HG03442 (cell line): ENCODE measurements around the gene TSN.

Experiments used
- ATAC-seq: cut with Tn5 transposase; IDR thresholded peaks from one replicate; pipeline ENCODE4 v1.9.1; 2021; ENCODE audit warnings: mild to moderate bottlenecking, moderate library complexity; ENCODE audit not compliant: unreplicated experiment

The TSN gene

DNA sequence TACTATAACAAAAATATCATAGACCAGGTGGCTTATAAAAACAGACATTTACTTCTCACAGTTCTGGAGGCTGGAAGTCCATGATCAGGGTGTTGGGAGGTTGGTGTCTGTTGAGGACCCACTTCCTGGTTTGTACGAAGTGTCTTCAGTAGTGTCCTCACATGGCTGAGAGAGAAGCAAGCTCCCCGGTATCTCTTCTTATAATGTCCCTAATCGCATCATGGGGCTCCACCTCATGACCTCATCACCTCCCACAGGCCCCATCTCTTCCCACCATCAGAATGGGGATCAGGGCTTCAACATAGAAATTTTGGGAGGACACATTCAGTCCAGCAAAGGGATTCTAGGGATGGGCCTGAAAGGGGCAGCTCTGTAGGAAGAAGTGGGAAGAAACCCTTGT, 14.0 kb upstream of the TSN start:
- ATAC-seq: no peak

DNA sequence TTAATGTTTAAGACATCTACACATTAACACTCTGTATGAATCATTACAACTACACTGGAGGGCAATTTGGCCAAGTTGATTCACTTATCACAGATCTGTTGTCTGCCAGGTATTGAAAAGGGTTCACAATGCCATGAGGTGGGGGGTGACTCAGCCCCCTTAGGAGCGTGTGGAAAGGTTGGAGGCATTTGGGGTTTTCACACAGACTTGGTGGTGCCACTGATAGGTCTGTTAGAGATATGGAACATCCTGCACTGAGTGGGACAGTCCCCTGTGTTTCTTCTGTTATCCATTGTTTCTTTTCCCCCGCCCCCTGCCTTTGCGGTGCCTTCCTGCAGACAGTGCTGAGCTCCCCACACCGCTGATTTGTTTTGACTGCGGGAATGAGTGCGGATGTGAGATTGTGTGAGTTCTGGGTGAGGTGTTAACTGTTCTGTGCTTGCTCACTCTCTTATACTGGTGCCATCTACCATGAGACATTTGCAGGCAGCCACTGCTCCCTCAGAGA, 9.3 kb upstream of the TSN start:
- ATAC-seq: no peak

- no peak for ATAC-seq
Measured at GRCh38 chr2:121748202-121748601, 7.2 kb upstream of the TSN start.

DNA sequence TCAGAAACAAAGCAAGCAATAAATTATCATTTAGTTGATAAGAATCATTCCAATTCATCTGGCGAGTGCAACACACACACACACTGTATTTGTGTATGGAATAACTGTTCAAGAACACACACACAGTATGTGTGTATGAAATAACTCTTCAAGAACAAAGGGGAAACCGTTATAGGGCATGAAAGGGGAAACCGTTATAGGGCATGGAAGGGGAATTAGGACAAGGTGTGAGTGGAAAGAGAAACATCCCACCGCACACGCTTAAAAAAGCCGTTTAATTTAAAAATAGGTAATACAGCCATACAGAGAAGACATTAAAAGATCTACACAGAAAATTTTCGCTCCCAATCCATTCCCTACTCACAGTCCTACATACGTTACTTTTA, 607 bp upstream of the TSN start:
- no peak for ATAC-seq

GRCh38 chr2:121764681-121765228, 9.3 kb downstream of the TSN start:
- ATAC-seq: no peak

DNA sequence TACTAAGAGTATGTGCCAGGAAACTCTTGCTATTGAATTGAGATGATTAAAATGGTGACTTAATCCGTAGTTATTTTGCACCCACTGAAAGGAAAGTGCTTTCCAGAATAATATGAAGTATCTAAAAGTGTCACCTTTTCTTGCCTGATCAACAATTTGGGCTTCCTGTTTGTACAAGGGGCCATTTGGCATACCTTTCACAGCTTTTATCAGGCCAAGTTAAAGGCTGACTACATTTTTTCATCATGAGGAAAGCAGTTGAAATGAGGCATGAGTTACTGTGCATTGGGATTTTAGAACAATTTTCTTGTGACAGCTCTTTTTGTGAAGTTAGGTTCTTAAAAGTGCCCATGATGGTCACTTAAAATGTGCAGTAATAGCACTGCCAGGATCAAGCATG, 11.2 kb downstream of the TSN start:
- ATAC-seq: no peak

DNA sequence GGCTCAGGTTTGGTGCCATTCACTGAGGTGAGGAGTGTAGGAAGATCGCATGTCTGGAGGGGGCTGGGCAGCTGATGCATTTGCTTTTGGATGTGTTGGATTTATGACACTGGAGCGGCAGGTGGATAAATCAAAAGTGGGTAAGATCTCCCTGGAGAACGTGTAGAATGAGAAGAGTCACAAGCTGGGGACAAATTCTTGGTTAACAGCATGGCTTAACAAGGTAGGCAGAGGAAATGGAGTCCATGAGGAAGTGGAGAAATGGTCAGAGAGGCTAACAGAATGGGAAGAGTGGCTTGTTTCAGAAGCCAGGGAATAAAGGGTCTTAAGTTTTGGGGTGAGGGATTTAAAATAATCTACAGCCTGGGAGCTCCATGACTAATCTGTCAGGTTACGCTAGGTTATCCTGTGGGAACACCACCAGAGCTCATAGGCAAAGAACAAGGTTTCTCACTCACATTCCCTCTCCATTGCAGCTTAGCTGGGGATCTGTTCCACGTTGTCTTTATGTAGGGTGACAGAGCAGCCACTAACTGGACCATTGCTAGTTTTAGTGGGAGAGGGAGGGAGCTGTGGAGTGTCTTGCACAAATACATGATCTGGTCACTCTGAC, 12.8 kb downstream of the TSN start:
- no peak for ATAC-seq

DNA sequence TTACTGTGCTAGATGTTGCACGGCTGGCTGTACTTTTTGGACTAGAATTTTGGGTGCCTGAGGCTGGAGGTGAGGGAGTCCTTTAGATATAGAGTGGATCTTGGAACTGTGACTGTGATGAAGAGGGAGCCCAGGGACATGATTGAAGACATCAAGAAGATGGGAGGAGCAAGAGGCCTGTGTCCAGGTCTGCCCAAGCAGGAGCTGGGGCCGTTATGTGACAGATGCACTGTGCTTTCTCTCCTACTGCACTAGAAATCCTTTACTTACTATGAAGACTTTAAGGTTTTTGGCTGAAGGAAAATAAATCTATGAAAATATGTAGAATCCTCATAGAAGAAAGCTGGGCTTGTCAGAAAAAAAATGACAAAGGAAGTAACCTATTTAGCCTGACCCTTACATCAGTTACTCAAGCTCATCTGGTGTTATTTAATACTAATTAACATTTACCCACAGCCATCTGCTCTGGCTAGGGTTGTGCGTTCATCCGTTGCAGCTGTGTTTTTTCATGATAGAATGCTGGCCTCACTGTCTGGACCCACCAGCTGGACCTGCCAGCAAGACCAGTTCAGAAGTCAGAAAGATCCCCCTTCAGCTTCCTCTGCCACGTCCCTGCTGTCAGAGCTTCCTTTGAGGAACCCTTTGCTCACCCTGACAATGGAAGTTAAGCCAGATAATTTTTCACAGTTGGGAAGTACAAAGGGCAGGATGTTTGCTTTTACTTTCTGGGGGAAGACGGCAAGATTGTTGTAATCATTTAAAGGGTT, 16.7 kb downstream of the TSN start:
- no peak for ATAC-seq

GRCh38 chr2:121774235-121774634, 18.8 kb downstream of the TSN start:
- ATAC-seq: no peak

- no peak for ATAC-seq
Measured at GRCh38 chr2:121776361-121776760, 20.9 kb downstream of the TSN start.

DNA sequence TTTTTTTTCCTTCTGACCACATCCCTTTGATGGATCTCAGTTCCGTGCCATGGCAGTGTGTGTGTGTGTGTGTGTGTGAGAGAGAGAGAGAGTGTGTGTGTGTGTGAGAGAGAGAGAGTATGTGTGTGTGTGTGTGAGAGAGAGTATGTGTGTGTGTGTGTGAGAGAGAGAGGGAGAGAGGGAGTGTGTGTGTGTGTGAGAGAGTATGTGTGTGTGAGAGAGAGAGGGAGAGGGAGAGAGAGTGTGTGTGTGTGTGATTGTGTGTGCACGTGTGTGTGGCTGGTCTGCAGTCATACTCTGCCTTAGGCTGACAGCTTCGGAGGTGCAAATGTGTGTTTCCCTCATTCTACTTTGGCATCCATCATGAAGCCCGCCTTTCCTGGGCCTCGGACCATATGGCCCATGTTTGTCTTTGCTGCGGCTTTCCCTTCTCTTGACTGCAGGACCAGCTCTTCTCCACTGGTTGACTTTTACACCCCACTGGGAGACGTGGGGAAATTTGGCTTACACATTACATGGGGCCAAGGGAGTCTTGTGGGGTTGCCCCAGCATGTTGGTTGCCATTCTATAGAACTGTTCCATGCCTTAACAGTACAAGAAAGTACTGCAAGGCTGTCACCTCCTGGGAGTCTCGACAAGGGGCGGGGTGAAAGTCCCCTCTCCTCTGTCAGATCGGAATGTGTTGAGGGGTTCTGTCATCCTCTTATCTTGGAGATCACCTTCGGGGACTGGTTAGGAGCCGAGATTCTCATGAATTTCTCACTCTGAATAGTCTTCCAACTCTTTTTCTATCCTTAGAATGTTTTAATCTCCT, 21.6 kb downstream of the TSN start:
- no peak for ATAC-seq

DNA sequence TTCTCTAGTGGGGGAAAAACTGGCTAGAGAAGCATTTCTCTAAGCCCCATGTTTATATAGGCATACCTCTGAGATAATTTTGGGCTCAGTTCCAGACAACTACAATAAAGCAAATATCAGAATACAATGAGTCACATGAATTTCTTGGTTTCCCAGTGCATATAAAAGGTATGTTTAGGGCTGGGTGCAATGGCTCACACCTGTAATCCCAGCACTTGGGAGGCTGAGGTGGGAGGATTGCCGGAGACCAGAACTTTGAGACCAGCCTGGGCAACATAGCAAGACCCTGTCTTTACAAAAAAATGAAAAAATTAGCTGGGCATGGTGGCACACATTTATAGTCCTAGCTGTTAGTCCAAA, 22.2 kb downstream of the TSN start:
- no peak for ATAC-seq

GRCh38 chr2:121778741-121779487, 23.5 kb downstream of the TSN start:
- ATAC-seq: no peak

DNA sequence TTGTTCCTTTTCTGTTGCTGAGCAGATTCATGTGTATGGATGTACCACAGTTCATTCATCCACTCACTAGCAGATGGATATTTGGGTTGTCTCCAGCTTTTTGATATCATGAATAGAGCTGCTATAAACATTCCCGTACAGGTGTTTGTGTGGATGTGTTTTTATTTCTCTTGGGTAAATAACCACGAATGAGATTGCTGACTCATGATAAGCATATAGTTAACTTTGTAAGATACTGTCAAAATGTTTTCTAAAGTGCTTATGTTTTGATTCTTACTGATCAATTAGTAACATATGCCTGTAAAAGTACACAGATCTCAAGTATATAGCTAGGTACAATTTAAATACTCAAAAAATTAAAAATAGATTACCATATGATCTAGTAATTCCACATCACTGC, 27.7 kb downstream of the TSN start:
- no peak for ATAC-seq

DNA sequence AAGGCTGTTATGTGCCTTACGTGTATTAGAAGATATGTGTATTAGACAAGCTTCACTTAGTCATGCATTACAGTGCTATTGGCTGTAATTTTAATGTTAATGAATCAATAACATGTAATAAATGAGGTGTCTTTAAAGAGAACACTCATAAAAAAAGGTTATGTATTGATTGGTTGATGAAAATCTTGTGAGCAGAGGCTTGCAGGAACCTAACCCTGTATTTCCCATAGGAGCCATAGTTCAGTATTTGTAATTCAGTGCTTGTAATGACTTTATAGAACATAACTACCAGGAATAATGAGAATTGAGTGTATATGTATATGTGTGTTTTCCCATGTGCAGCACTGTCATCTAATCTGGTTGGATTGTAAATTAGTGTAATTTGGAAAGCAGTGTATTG, 33.2 kb downstream of the TSN start:
- ATAC-seq: no peak

GRCh38 chr2:121790276-121790956, 35.0 kb downstream of the TSN start:
- no peak for ATAC-seq

- no peak for ATAC-seq
Measured at GRCh38 chr2:121791290-121791689, 35.8 kb downstream of the TSN start.

- ATAC-seq: no peak
Measured at GRCh38 chr2:121791801-121792221, 36.4 kb downstream of the TSN start.

GRCh38 chr2:121793816-121794215, 38.4 kb downstream of the TSN start:
- ATAC-seq: no peak

GRCh38 chr2:121794233-121794632, 38.8 kb downstream of the TSN start:
- ATAC-seq: no peak
